ENCODE measurements around the gene DELE1. TPM values are rescaled to one million over a fixed set of nuclear protein-coding genes. Genes with fewer than 3 reads are reported as not detected.
A peak's percentile ranks its signal among the peaks of the same experiment; 100 is the strongest.

DELE1 gene
- total RNA-seq, 2 experiments from 2014 or later: 60.0 to 61.1 TPM

DNA sequence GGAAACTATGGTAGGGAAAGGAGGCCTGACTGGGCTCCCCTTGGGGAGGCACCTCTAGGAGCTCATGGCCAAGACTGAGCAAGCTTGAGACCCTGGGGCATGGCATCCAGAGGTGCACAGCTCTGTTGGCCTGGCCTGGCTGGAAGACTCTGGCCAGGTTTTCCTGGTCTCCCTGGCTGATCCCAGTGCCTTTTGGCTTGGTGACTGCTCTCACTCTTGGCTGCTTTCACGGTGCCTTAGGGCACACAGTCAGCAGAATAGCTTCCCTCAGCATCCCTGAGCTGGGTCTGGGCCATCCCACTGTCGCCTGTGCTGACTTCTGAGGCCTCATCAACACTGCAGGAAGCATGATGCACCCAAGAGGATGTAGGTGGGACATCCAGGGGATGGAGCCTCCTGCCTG, 13.4 kb upstream of the DELE1 start:
- Mint-ChIP-seq H3K27me3 (peaks cover 27% of the 10 kb centered on the region), H3K4me1 (ENCODE audit: low read depth) (peaks cover 16% of the 10 kb centered on the region), H3K9me3 (no peaks in the 10 kb centered on the region), H3K36me3 (ENCODE audit: low read depth) (no peaks in the 10 kb centered on the region), H3K27ac (no peak overlapping the region), H3K4me3 (no peak overlapping the region)
- Histone ChIP-seq H3K4me3 (ENCODE audit: low read length) (no peak overlapping the region), H3K9me3 (ENCODE audit: control insufficient read depth in 1 of 2, insufficient read depth in 1 of 2, low read length in 2 of 2) (no peaks in the 10 kb centered on the region), H3K27me3 (ENCODE audit: control insufficient read depth in 1 of 2, insufficient read depth in 2 of 2, low read length in 2 of 2) (peaks cover 25 to 30% of the 10 kb centered on the region in 2 experiments), H3K36me3 (ENCODE audit: insufficient read depth, low read length) (no peaks in the 10 kb centered on the region), H3K4me1 (ENCODE audit: insufficient read depth, low read length) (peaks cover 11% of the 10 kb centered on the region), H3K27ac (ENCODE audit: low read depth in 1 of 2, low read length in 2 of 2) (no peak overlapping the region)
- TF ChIP-seq, protein P1, sequence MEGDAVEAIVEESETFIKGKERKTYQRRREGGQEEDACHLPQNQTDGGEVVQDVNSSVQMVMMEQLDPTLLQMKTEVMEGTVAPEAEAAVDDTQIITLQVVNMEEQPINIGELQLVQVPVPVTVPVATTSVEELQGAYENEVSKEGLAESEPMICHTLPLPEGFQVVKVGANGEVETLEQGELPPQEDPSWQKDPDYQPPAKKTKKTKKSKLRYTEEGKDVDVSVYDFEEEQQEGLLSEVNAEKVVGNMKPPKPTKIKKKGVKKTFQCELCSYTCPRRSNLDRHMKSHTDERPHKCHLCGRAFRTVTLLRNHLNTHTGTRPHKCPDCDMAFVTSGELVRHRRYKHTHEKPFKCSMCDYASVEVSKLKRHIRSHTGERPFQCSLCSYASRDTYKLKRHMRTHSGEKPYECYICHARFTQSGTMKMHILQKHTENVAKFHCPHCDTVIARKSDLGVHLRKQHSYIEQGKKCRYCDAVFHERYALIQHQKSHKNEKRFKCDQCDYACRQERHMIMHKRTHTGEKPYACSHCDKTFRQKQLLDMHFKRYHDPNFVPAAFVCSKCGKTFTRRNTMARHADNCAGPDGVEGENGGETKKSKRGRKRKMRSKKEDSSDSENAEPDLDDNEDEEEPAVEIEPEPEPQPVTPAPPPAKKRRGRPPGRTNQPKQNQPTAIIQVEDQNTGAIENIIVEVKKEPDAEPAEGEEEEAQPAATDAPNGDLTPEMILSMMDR (IDR thresholded peaks at IDR 0.05): no peak
- intact Hi-C loops (cut with DNase I, micrococcal nuclease): no loop called here
- no peak for DNase-seq
- POLR2A ChIA-PET: no interaction called here
- CTCF ChIA-PET: no interaction called here
- ATAC-seq (ENCODE audit: poor library complexity): no peak

- POLR2A ChIA-PET: interaction anchor here (0.8 to 2.1 kb wide), 3 partner anchors 8 to 55 kb away, joined by 3 to 20 read pairs (median 3); partner anchors contain the start of genes DELE1 and RNF14
- peaks cover 25 to 32% of the 10 kb centered on the region in 2 experiments for H3K27me3 ChIP-seq (ENCODE audit: control insufficient read depth in 1 of 2, insufficient read depth in 2 of 2, low read length in 2 of 2)
- DNase-seq (no peak), ATAC-seq (ENCODE audit: poor library complexity) (no peak)
- no peak overlapping the region for H3K27ac ChIP-seq (ENCODE audit: low read depth in 1 of 2, low read length in 2 of 2)
- CTCF ChIA-PET: interaction anchor here (0.6 to 2.5 kb wide), 5 partner anchors 26 to 243 kb away, joined by 3 to 6 read pairs (median 3); no protein-coding TSS in a partner anchor
- H3K4me1 ChIP-seq (ENCODE audit: insufficient read depth, low read length): peaks cover 11% of the 10 kb centered on the region
- Mint-ChIP-seq H3K27ac (no peak overlapping the region), H3K4me1 (ENCODE audit: low read depth) (peaks cover 16% of the 10 kb centered on the region), H3K27me3 (peaks cover 34% of the 10 kb centered on the region), H3K36me3 (ENCODE audit: low read depth) (no peaks in the 10 kb centered on the region), H3K9me3 (no peaks in the 10 kb centered on the region), H3K4me3 (peak overlapping the region; percentile 39)
- H3K36me3 ChIP-seq (ENCODE audit: insufficient read depth, low read length): no peaks in the 10 kb centered on the region
- H3K4me3 ChIP-seq (ENCODE audit: low read length): peak overlapping the region; percentile 25
- H3K9me3 ChIP-seq (ENCODE audit: control insufficient read depth in 1 of 2, insufficient read depth in 1 of 2, low read length in 2 of 2): no peaks in the 10 kb centered on the region
- TF ChIP-seq, protein P1 (IDR thresholded peaks at IDR 0.05): no peak
- intact Hi-C loops (cut with DNase I, micrococcal nuclease): no loop called here
Observed at GRCh38 chr5:141913560-141914198, 10.0 kb upstream of the DELE1 start.

- Histone ChIP-seq H3K4me3 (ENCODE audit: low read length) (peak overlapping the region; percentile 25), H3K36me3 (ENCODE audit: insufficient read depth, low read length) (no peaks in the 10 kb centered on the region), H3K9me3 (ENCODE audit: control insufficient read depth in 1 of 2, insufficient read depth in 1 of 2, low read length in 2 of 2) (no peaks in the 10 kb centered on the region), H3K27me3 (ENCODE audit: control insufficient read depth in 1 of 2, insufficient read depth in 2 of 2, low read length in 2 of 2) (peaks cover 25 to 32% of the 10 kb centered on the region in 2 experiments), H3K27ac (ENCODE audit: low read depth in 1 of 2, low read length in 2 of 2) (no peak overlapping the region), H3K4me1 (ENCODE audit: insufficient read depth, low read length) (peaks cover 11% of the 10 kb centered on the region)
- Mint-ChIP-seq H3K27ac (no peak overlapping the region), H3K4me1 (ENCODE audit: low read depth) (peaks cover 16% of the 10 kb centered on the region), H3K4me3 (no peak overlapping the region), H3K36me3 (ENCODE audit: low read depth) (no peaks in the 10 kb centered on the region), H3K9me3 (no peaks in the 10 kb centered on the region), H3K27me3 (peaks cover 34% of the 10 kb centered on the region)
- ChIA-PET POLR2A (interaction anchor here (0.8 to 2.1 kb wide), 4 partner anchors 9 to 54 kb away, joined by 3 to 20 read pairs (median 4); partner anchors contain the start of genes DELE1 and RNF14), CTCF (interaction anchor here (1.0 to 2.5 kb wide), 5 partner anchors 26 to 244 kb away, joined by 3 to 6 read pairs (median 3); no protein-coding TSS in a partner anchor)
- TF ChIP-seq, protein P1 (IDR thresholded peaks at IDR 0.05): no peak
- ATAC-seq (ENCODE audit: poor library complexity): peak; percentile 49
- intact Hi-C loops (cut with DNase I, micrococcal nuclease): no loop called here
- DNase-seq: peak in 8 of 14 experiments; percentile 3 to 49 (median 20)
Observed at GRCh38 chr5:141914199-141914743, 9.4 kb upstream of the DELE1 start.

Measured in CD4-positive, alpha-beta T cell (primary cell).